ENCODE data around the gene TDRKH. TPM values are rescaled to one million over a fixed set of nuclear protein-coding genes. Genes with fewer than 3 reads are reported as not detected.
"Not testable (repeated sequence)": the region's sequence is repeated elsewhere in the genome, so short reads cannot be mapped to it uniquely, and the experiment has no call there.

The TDRKH gene
- total RNA-seq, 1 donor from 2014 or later: 4.5 TPM

- ATAC-seq: no peak
- intact Hi-C loops (cut with DNase I): no loop called here
- DNase-seq (ENCODE audit: missing footprints): no peak
These were observed 17.5 kb upstream of the TDRKH start for GRCh38 chr1:151807766-151808165.

GRCh38 chr1:151807131-151807530 lies 16.8 kb upstream of the TDRKH start:
- ATAC-seq (no peak), DNase-seq (ENCODE audit: missing footprints) (no peak)
- intact Hi-C loops (cut with DNase I): no loop called here

- no peak for DNase-seq (ENCODE audit: missing footprints)
- intact Hi-C loops (cut with DNase I): no loop called here
- no peak for ATAC-seq
These were observed 15.9 kb upstream of the TDRKH start for GRCh38 chr1:151806170-151806569.

GRCh38 chr1:151805066-151805820 lies 14.9 kb upstream of the TDRKH start, which contains the start of gene LINGO4:
Gene LINGO4, minus strand, starts transcription at chr1:151805419. Its CDS starts 2,715 bp downstream, at chr1:151802704.
- DNase-seq (ENCODE audit: missing footprints) (no peak), ATAC-seq (no peak)
- intact Hi-C loops (cut with DNase I): no loop called here

- ATAC-seq (no peak), DNase-seq (ENCODE audit: missing footprints) (no peak)
- intact Hi-C loops (cut with DNase I): no loop called here
These were observed 13.6 kb upstream of the TDRKH start for GRCh38 chr1:151803915-151804314.

- intact Hi-C loops (cut with DNase I): no loop called here
- no peak for ATAC-seq
- DNase-seq (ENCODE audit: missing footprints): no peak
These were observed 12.9 kb upstream of the TDRKH start for GRCh38 chr1:151803164-151803563.

GRCh38 chr1:151802372-151802771 lies 12.1 kb upstream of the TDRKH start:
- no peak for DNase-seq (ENCODE audit: missing footprints)
- intact Hi-C loops (cut with DNase I): no loop called here
- no peak for ATAC-seq

GRCh38 chr1:151801846-151802245 lies 11.5 kb upstream of the TDRKH start:
- intact Hi-C loops (cut with DNase I): no loop called here
- ATAC-seq: no peak
- DNase-seq (ENCODE audit: missing footprints): no peak

GRCh38 chr1:151801310-151801820 lies 11.1 kb upstream of the TDRKH start:
- ATAC-seq: no peak
- intact Hi-C loops (cut with DNase I): no loop called here
- DNase-seq (ENCODE audit: missing footprints): no peak

GRCh38 chr1:151800830-151801229 lies 10.5 kb upstream of the TDRKH start:
- intact Hi-C loops (cut with DNase I): no loop called here
- DNase-seq (ENCODE audit: missing footprints) (no peak), ATAC-seq (no peak)

GRCh38 chr1:151799179-151800022 lies 9.1 kb upstream of the TDRKH start:
- ATAC-seq: no peak
- intact Hi-C loops (cut with DNase I): no loop called here
- no peak for DNase-seq (ENCODE audit: missing footprints)

GRCh38 chr1:151798571-151798970 lies 8.3 kb upstream of the TDRKH start:
- ATAC-seq (no peak), DNase-seq (ENCODE audit: missing footprints) (no peak)
- intact Hi-C loops (cut with DNase I): no loop called here

GRCh38 chr1:151790940-151791651 lies 796 bp upstream of the TDRKH start:
- ATAC-seq (no peak), DNase-seq (ENCODE audit: missing footprints) (no peak)
- intact Hi-C loops (cut with DNase I): loop anchor here (2.0 kb wide), 1 partner anchor 46 kb away; no protein-coding TSS in a partner anchor

- intact Hi-C loops (cut with DNase I): no loop called here
- DNase-seq (ENCODE audit: missing footprints) (no peak), ATAC-seq (no peak)
These were observed 2.6 kb downstream of the TDRKH start for GRCh38 chr1:151787689-151788088.

GRCh38 chr1:151783796-151784195 lies 6.5 kb downstream of the TDRKH start:
- DNase-seq (ENCODE audit: missing footprints): no peak
- intact Hi-C loops (cut with DNase I): no loop called here
- no peak for ATAC-seq

- intact Hi-C loops (cut with DNase I): no loop called here
- no peak for ATAC-seq
- no peak for DNase-seq (ENCODE audit: missing footprints)
These were observed 7.6 kb downstream of the TDRKH start for GRCh38 chr1:151782741-151783140.

GRCh38 chr1:151782026-151782425 lies 8.3 kb downstream of the TDRKH start:
- not testable (repeated sequence) for ATAC-seq

GRCh38 chr1:151780736-151781135 lies 9.6 kb downstream of the TDRKH start:
- intact Hi-C loops (cut with DNase I); ATAC-seq; DNase-seq (ENCODE audit: missing footprints): not testable (repeated sequence)

More at GRCh38 chr1:151782026-151782425, 8.3 kb downstream of the TDRKH start:
- DNase-seq (ENCODE audit: missing footprints); intact Hi-C loops (cut with DNase I): not testable (repeated sequence)

GRCh38 chr1:151779852-151780251 lies 10.4 kb downstream of the TDRKH start:
- intact Hi-C loops (cut with DNase I): no loop called here
- ATAC-seq: no peak
- no peak for DNase-seq (ENCODE audit: missing footprints)
